ENCODE data around the gene PLTP.

Gene PLTP

DNA sequence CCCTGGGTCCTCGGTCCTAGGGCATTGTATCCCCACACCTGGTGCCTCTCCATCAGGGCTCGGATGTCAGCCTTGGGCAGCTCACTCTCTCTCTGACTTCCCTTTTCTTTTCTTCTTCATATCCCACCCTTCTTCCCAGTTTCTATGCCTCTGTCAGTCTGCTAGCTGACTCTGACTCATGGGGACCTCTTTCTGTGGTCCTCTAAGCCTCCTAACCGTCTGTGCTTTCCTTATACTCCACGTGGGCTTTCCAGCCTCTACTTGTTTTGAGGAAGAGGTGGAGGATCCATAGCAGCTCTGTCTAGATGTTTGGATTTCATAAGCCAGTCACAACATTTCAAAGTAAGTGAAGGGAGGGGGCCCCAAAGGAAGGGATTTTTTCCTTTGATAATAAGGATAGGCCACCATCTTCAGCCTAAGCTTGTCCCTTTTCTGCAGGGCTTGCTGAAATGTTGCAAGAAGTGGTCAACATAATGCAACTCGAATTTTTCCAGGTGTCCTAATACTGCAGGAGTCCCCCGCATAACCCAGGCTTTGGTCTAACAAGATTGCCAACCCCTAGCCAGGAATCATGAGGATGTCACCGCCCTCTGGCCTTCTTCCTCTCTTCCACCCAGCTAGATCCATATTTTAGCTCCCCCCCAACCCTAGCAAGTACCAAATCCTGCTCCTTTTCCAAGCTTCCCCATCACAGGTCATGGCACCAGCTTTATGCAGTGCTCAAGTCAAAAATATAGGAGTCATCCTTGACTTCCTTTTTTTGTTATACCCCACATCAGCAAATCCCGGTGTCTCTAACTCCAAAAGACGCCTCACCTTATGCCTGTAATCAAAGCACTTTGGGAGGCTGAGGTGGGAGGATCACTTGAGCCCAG is 8.7 kb upstream of the PLTP start:
- H3K4me1 ChIP-seq (ENCODE audit: control insufficient read depth in 2 of 2, insufficient read depth in 2 of 2, low read length in 2 of 2) = peaks cover 2 to 6% of the 10 kb centered on the region in 2 donors
- H3K4me3 ChIP-seq (ENCODE audit: low read length in 2 of 2) = no peak overlapping the region
- no peaks in the 10 kb centered on the region for H3K36me3 ChIP-seq (ENCODE audit: control insufficient read depth in 2 of 2, insufficient read depth in 2 of 2, low read length in 2 of 2)
- peak overlapping the region in 1 of 2 donors; percentile 63 for H3K27ac ChIP-seq (ENCODE audit: low read depth in 2 of 2, low read length in 2 of 2)
- H3K9me3 ChIP-seq (ENCODE audit: control insufficient read depth in 2 of 2, low read length in 2 of 2) = no peaks in the 10 kb centered on the region
- H3K27me3 ChIP-seq (ENCODE audit: control insufficient read depth in 2 of 2, insufficient read depth in 2 of 2, low read length in 2 of 2) = no peaks in the 10 kb centered on the region
- H3K9ac ChIP-seq (ENCODE audit: low read depth in 1 of 2, low read length in 2 of 2) = no peak overlapping the region

DNA sequence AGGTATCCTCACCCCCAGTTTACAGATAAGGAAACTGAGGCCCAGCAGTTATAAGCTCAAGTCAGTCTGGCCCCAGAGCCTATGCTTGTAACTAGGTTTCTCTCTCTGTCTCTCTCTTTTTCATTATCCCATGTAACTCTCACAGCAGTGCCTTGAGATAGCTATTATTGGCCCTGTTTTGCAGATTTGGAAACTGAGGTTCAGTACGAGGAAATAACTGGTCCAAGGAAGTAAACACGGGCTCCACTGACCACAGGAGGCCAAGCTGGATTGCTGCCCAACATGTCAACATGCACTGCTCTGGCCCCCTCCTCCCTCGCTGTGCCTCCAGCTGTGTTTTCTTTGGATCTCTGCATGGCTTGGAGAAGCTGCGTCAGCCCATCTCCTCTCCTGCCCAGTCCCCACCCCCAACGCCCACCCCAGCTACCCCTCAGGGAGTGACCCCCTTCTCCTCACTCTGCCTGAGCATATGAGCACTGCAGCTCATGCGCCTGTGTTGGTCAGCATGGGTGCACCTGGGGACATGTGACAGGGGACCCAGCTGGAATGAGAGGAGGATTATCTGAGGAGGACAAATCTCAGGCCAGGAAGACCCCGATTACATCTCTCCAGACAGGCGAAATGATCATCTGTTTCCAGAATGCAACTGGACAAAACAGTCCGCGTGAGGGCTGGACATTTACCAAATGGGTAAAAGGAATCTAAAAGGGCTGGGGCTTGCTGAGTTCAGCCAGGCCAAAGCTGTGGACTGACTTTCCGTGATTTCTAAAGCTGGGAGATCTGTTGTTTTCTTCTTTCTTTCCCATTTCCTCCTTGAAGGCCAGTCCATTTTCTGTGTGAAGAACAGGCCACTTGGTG is 7.8 kb upstream of the PLTP start:
- Histone ChIP-seq H3K36me3 (ENCODE audit: control insufficient read depth in 2 of 2, insufficient read depth in 2 of 2, low read length in 2 of 2) (no peaks in the 10 kb centered on the region), H3K27ac (ENCODE audit: low read depth in 2 of 2, low read length in 2 of 2) (peak overlapping the region; percentile 59 to 63), H3K27me3 (ENCODE audit: control insufficient read depth in 2 of 2, insufficient read depth in 2 of 2, low read length in 2 of 2) (no peaks in the 10 kb centered on the region), H3K4me1 (ENCODE audit: control insufficient read depth in 2 of 2, insufficient read depth in 2 of 2, low read length in 2 of 2) (peaks cover 2 to 6% of the 10 kb centered on the region in 2 donors), H3K9ac (ENCODE audit: low read depth in 1 of 2, low read length in 2 of 2) (no peak overlapping the region), H3K4me3 (ENCODE audit: low read length in 2 of 2) (no peak overlapping the region), H3K9me3 (ENCODE audit: control insufficient read depth in 2 of 2, low read length in 2 of 2) (no peaks in the 10 kb centered on the region)

DNA sequence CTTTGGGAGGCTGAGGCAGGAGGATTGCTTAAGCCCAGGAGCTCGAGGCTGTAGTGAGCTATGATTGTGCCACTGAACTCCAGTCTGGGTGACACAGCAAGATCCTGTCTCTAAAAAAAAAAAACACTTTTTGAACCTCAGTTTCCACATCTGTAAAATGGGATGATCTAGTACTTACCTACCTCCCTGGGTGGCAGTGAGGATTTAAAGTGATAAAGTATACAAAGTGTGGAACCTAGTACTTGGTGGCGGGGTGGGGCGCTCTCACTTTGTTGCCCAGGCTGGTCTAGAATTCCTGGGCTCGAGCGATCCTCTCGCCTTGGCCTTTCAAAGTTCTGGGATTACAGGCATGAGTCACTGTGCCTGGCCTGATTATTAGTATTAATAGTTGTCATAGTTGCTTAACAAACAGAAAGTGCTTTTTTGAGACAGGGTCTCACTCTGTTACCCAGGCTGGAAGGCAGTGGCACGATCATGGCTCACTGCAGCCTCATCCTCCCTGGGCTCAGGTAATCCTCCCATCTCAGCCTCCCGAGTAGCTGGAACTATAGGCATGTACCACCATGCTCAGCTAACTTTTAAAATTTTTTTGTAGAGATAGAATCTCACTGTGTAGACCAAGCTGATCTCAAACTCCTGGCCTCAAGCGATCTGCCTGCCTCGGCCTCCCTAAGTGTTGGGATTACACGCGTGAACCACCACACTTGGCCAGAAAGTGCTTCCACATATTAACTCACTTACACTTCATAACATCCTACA is 7.0 kb upstream of the PLTP start:
- H3K27ac ChIP-seq (ENCODE audit: low read depth in 2 of 2, low read length in 2 of 2) = peak overlapping the region; percentile 59 to 63
- no peak overlapping the region for H3K4me3 ChIP-seq (ENCODE audit: low read length in 2 of 2)
- H3K9me3 ChIP-seq (ENCODE audit: control insufficient read depth in 2 of 2, low read length in 2 of 2) = no peaks in the 10 kb centered on the region
- no peaks in the 10 kb centered on the region for H3K27me3 ChIP-seq (ENCODE audit: control insufficient read depth in 2 of 2, insufficient read depth in 2 of 2, low read length in 2 of 2)
- peaks cover 2 to 6% of the 10 kb centered on the region in 2 donors for H3K4me1 ChIP-seq (ENCODE audit: control insufficient read depth in 2 of 2, insufficient read depth in 2 of 2, low read length in 2 of 2)
- no peaks in the 10 kb centered on the region for H3K36me3 ChIP-seq (ENCODE audit: control insufficient read depth in 2 of 2, insufficient read depth in 2 of 2, low read length in 2 of 2)
- H3K9ac ChIP-seq (ENCODE audit: low read depth in 1 of 2, low read length in 2 of 2) = no peak overlapping the region

- Histone ChIP-seq H3K4me3 (ENCODE audit: low read length in 2 of 2) (peak overlapping the region in 1 of 2 donors; percentile 9), H3K27ac (ENCODE audit: low read depth in 2 of 2, low read length in 2 of 2) (peak overlapping the region; percentile 59 to 63)
These were observed 6.3 kb upstream of the PLTP start for GRCh38 chr20:45918182-45918737.

DNA sequence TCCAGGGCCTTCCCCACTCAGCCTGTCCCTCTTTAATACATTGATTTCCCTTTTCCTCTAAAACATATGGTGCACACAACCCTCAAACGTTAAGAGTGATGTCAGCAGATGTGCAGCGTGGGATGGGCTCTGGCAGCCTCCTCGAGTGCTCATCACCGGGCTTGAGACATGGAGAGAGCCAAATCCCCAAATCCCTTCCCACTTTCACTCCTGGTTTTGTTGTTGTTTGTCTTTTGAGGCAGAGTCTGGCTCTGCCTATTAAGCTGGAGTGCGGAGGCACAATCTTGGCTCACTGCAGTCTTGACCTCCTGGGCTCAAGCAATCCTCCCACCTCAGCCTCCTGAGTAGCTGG is 5.8 kb upstream of the PLTP start:
- H3K4me3 ChIP-seq (ENCODE audit: low read length in 2 of 2) = no peak overlapping the region
- no peaks in the 10 kb centered on the region for H3K27me3 ChIP-seq (ENCODE audit: control insufficient read depth in 2 of 2, insufficient read depth in 2 of 2, low read length in 2 of 2)
- no peaks in the 10 kb centered on the region for H3K36me3 ChIP-seq (ENCODE audit: control insufficient read depth in 2 of 2, insufficient read depth in 2 of 2, low read length in 2 of 2)
- no peaks in the 10 kb centered on the region for H3K9me3 ChIP-seq (ENCODE audit: control insufficient read depth in 2 of 2, low read length in 2 of 2)
- H3K27ac ChIP-seq (ENCODE audit: low read depth in 2 of 2, low read length in 2 of 2) = peak overlapping the region; percentile 59 to 63
- H3K4me1 ChIP-seq (ENCODE audit: control insufficient read depth in 2 of 2, insufficient read depth in 2 of 2, low read length in 2 of 2) = peaks cover 2 to 6% of the 10 kb centered on the region in 2 donors
- H3K9ac ChIP-seq (ENCODE audit: low read depth in 1 of 2, low read length in 2 of 2) = no peak overlapping the region

More at GRCh38 chr20:45918182-45918737, 6.3 kb upstream of the PLTP start:
- Histone ChIP-seq H3K9me3 (ENCODE audit: control insufficient read depth in 2 of 2, low read length in 2 of 2) (no peaks in the 10 kb centered on the region), H3K9ac (ENCODE audit: low read depth in 1 of 2, low read length in 2 of 2) (no peak overlapping the region), H3K4me1 (ENCODE audit: control insufficient read depth in 2 of 2, insufficient read depth in 2 of 2, low read length in 2 of 2) (peaks cover 2 to 6% of the 10 kb centered on the region in 2 donors), H3K27me3 (ENCODE audit: control insufficient read depth in 2 of 2, insufficient read depth in 2 of 2, low read length in 2 of 2) (no peaks in the 10 kb centered on the region), H3K36me3 (ENCODE audit: control insufficient read depth in 2 of 2, insufficient read depth in 2 of 2, low read length in 2 of 2) (no peaks in the 10 kb centered on the region)

DNA sequence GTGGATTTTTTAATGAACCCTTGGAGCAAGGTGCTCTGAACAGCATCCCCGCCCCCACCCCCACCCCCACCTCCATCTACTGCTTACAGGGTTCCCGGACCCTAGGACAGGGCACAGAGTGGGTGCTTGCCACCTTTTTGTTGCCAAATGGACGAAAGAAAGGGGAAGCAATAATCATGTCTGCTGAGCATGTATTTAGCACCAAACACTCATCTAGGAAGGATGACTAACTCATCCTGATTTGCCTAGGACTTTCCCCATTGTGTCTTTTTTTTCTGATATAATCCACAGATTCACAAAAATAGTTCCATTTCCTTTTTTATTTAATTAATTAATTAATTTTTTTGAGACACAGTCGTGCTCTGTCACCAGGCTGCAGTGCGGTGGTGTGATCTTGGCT is 1.2 kb upstream of the PLTP start:
- Histone ChIP-seq H3K9me3 (ENCODE audit: control insufficient read depth in 2 of 2, low read length in 2 of 2) (no peaks in the 10 kb centered on the region), H3K27ac (ENCODE audit: low read depth in 2 of 2, low read length in 2 of 2) (no peak overlapping the region), H3K4me1 (ENCODE audit: control insufficient read depth in 2 of 2, insufficient read depth in 2 of 2, low read length in 2 of 2) (peaks cover 11 to 12% of the 10 kb centered on the region in 2 donors)

DNA sequence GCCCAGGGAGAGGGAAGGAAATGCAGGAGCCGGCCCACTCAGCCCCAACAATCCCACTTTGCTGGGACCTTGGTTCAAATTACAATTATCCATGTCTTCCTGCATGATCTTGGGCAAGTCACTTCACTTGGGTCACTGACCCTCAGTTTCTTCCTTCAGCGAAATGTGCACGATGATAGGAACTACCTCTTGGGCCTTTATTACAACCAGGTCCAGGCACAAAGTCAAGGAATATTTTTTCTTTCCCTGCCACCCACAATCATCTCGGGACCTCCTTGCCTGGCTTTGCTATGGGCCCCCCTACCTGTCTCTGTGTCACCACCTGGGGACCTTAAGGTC is 358 bp upstream of the PLTP start:
- Histone ChIP-seq H3K36me3 (ENCODE audit: control insufficient read depth in 2 of 2, insufficient read depth in 2 of 2, low read length in 2 of 2) (peaks cover 0 to 3% of the 10 kb centered on the region in 2 donors), H3K27ac (ENCODE audit: low read depth in 2 of 2, low read length in 2 of 2) (peak overlapping the region; percentile 22 to 84), H3K4me3 (ENCODE audit: low read length in 2 of 2) (peak overlapping the region in 1 of 2 donors; percentile 54), H3K4me1 (ENCODE audit: control insufficient read depth in 2 of 2, insufficient read depth in 2 of 2, low read length in 2 of 2) (peaks cover 8 to 11% of the 10 kb centered on the region in 2 donors), H3K9me3 (ENCODE audit: control insufficient read depth in 2 of 2, low read length in 2 of 2) (no peaks in the 10 kb centered on the region), H3K9ac (ENCODE audit: low read depth in 1 of 2, low read length in 2 of 2) (peak overlapping the region in 1 of 2 donors; percentile 68), H3K27me3 (ENCODE audit: control insufficient read depth in 2 of 2, insufficient read depth in 2 of 2, low read length in 2 of 2) (no peaks in the 10 kb centered on the region)

More for the DNA sequence above, 1.2 kb upstream of the PLTP start:
- no peak overlapping the region for H3K9ac ChIP-seq (ENCODE audit: low read depth in 1 of 2, low read length in 2 of 2)
- H3K27me3 ChIP-seq (ENCODE audit: control insufficient read depth in 2 of 2, insufficient read depth in 2 of 2, low read length in 2 of 2) = no peaks in the 10 kb centered on the region
- peaks cover 0 to under 1% of the 10 kb centered on the region in 2 donors for H3K36me3 ChIP-seq (ENCODE audit: control insufficient read depth in 2 of 2, insufficient read depth in 2 of 2, low read length in 2 of 2)
- H3K4me3 ChIP-seq (ENCODE audit: low read length in 2 of 2) = no peak overlapping the region

DNA sequence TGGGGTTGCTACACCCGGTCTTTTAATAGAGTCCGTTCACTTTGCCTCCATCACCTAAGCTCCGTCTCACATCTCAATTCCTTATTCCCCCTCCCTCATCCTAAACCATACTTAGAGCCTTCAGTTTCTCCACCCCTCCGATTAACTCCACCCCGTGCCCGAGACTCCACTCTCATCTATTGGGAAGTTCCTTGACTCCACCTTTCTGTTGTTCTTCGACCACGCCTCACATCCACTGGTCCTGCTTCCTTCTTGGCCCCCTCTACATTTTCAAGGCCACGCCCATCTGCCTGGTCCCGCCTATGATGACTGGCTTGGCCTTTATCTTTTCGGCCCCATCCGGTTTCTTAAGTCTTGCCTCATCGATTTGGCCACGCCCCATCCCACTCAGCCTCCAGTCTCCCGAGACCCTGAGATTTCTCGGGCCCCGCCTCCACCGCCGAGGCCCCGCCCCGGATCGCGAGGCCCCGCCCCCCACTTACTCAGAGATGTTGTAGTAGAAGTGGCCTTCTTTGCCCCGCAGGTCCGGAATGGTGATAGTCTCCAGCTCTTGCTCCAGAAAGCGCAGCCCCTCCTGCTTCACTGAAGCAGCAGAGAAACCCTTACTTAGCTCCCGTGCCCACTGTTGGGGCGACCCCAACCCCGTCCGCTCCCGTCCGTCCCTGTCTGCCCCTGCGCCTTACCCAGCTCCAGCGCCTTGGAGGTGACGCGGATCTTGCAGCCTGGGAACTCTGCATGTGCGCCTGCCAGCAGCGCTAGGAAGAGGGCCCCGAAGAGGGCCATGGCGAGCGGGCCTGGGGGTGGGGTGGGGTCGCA is 1.1 kb downstream of the PLTP start:
- peaks cover 0 to 3% of the 10 kb centered on the region in 2 donors for H3K36me3 ChIP-seq (ENCODE audit: control insufficient read depth in 2 of 2, insufficient read depth in 2 of 2, low read length in 2 of 2)
- H3K9me3 ChIP-seq (ENCODE audit: control insufficient read depth in 2 of 2, low read length in 2 of 2) = no peaks in the 10 kb centered on the region
- peak overlapping the region; percentile 62 to 70 for H3K4me3 ChIP-seq (ENCODE audit: low read length in 2 of 2)
- peak overlapping the region; percentile 59 to 84 for H3K27ac ChIP-seq (ENCODE audit: low read depth in 2 of 2, low read length in 2 of 2)
- H3K27me3 ChIP-seq (ENCODE audit: control insufficient read depth in 2 of 2, insufficient read depth in 2 of 2, low read length in 2 of 2) = no peaks in the 10 kb centered on the region
- peak overlapping the region; percentile 48 to 68 for H3K9ac ChIP-seq (ENCODE audit: low read depth in 1 of 2, low read length in 2 of 2)
- peaks cover 8 to 11% of the 10 kb centered on the region in 2 donors for H3K4me1 ChIP-seq (ENCODE audit: control insufficient read depth in 2 of 2, insufficient read depth in 2 of 2, low read length in 2 of 2)
